Measurements from ENCODE around the gene AADACL4.

Gene AADACL4

DNA sequence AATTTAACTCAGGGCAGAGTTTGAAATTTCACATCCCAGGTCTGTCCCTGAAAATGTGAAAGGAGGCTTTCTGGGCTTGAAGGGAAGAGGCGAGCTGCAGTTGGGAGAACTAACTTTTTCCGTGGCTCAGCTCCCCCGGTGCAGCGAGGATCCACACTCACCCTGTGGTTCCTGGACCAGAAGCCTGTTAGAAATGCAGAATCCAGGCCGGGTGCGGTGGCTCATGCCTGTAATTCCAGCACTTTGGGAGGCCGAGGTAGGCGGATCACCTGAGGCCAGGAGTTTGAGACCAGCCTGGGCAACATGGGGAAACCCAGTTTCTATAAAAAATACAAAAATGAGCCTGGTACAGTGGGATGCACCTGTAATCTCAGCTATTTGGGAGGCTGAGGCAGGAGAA lies 23.0 kb upstream of the AADACL4 start:
- H3K4me3 ChIP-seq (ENCODE audit: low read depth, low read length): no peak overlapping the region
- ChIA-PET POLR2A (no interaction called here), CTCF (interaction anchor here (0.6 to 5.0 kb wide), 13 partner anchors 19 to 496 kb away, joined by 3 to 45 read pairs (median 4); no protein-coding TSS in a partner anchor)
- H3K9me3 ChIP-seq (ENCODE audit: control insufficient read depth, insufficient read depth, low read depth, low read length): no peaks in the 10 kb centered on the region
- no peak overlapping the region for H3K27ac ChIP-seq (ENCODE audit: extremely low read depth, low read depth, low read length)
- TF ChIP-seq GLIS1 (tag by site-specific recombination; IDR thresholded peaks at IDR 0.05): no peak
- TF ChIP-seq ZNF19 (tag by site-specific recombination; IDR thresholded peaks at IDR 0.05; ENCODE audit: low read depth): no peak
- no peak for TF ChIP-seq ZNF366 (tag by site-specific recombination; conservative IDR thresholded peaks at IDR 0.05)
- TF ChIP-seq ZNF585B (tag by site-specific recombination; IDR thresholded peaks at IDR 0.05): no peak
- TF ChIP-seq ZIC2 (tag by site-specific recombination; IDR thresholded peaks at IDR 0.05): no peak
- no peak for TF ChIP-seq ZBTB10 (tag by site-specific recombination; IDR thresholded peaks at IDR 0.05)
- TF ChIP-seq ZNF174 (tag by site-specific recombination; IDR thresholded peaks at IDR 0.05): no peak
- TF ChIP-seq KLF16 (tag by site-specific recombination; IDR thresholded peaks at IDR 0.05): no peak
- TF ChIP-seq ZNF266 (tag by site-specific recombination; IDR thresholded peaks at IDR 0.05; ENCODE audit: low read depth): no peak
- no peak for TF ChIP-seq ZNF48 (tag by site-specific recombination; IDR thresholded peaks at IDR 0.05)
- TF ChIP-seq, protein P1, sequence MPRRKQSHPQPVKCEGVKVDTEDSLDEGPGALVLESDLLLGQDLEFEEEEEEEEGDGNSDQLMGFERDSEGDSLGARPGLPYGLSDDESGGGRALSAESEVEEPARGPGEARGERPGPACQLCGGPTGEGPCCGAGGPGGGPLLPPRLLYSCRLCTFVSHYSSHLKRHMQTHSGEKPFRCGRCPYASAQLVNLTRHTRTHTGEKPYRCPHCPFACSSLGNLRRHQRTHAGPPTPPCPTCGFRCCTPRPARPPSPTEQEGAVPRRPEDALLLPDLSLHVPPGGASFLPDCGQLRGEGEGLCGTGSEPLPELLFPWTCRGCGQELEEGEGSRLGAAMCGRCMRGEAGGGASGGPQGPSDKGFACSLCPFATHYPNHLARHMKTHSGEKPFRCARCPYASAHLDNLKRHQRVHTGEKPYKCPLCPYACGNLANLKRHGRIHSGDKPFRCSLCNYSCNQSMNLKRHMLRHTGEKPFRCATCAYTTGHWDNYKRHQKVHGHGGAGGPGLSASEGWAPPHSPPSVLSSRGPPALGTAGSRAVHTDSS (tag by site-specific recombination; IDR thresholded peaks at IDR 0.05): no peak
- TF ChIP-seq ZNF510 (tag by site-specific recombination; IDR thresholded peaks at IDR 0.05; ENCODE audit: insufficient replicate concordance): no peak
- H3K36me3 ChIP-seq (ENCODE audit: control insufficient read depth in 2 of 2, insufficient read depth in 1 of 2, low read length in 2 of 2): no peaks in the 10 kb centered on the region
- H3K4me1 ChIP-seq (ENCODE audit: control insufficient read depth, insufficient read depth, low read length): peaks cover 5% of the 10 kb centered on the region

- H3K9me3 ChIP-seq (ENCODE audit: control insufficient read depth, insufficient read depth, low read depth, low read length): no peaks in the 10 kb centered on the region
- ChIA-PET POLR2A (no interaction called here), CTCF (interaction anchor here (0.6 to 4.6 kb wide), 11 partner anchors 19 to 497 kb away, joined by 3 to 45 read pairs (median 4); no protein-coding TSS in a partner anchor)
- no peaks in the 10 kb centered on the region for H3K36me3 ChIP-seq (ENCODE audit: control insufficient read depth in 2 of 2, insufficient read depth in 1 of 2, low read length in 2 of 2)
- H3K27ac ChIP-seq (ENCODE audit: extremely low read depth, low read depth, low read length): no peak overlapping the region
- no peak overlapping the region for H3K4me3 ChIP-seq (ENCODE audit: low read depth, low read length)
- peaks cover 5% of the 10 kb centered on the region for H3K4me1 ChIP-seq (ENCODE audit: control insufficient read depth, insufficient read depth, low read length)
- no peak for TF ChIP-seq ZNF555 (tag by site-specific recombination; conservative IDR thresholded peaks at IDR 0.05)
- TF ChIP-seq ZNF184 (tag by site-specific recombination; IDR thresholded peaks at IDR 0.05): no peak
- TF ChIP-seq ZNF214 (tag by site-specific recombination; IDR thresholded peaks at IDR 0.05; ENCODE audit: borderline replicate concordance): no peak
- no peak for TF ChIP-seq SCRT2 (tag by site-specific recombination; IDR thresholded peaks at IDR 0.05)
- TF ChIP-seq CTCF (tag by site-specific recombination; IDR thresholded peaks at IDR 0.05): no peak
- no peak for TF ChIP-seq ZNF292 (tag by site-specific recombination; IDR thresholded peaks at IDR 0.05; ENCODE audit: borderline replicate concordance, low read depth)
- TF ChIP-seq ZNF121 (tag by site-specific recombination; IDR thresholded peaks at IDR 0.05): no peak
- TF ChIP-seq ZNF571 (tag by site-specific recombination; IDR thresholded peaks at IDR 0.05): no peak
- TF ChIP-seq, protein P1 (tag by site-specific recombination; IDR thresholded peaks at IDR 0.05): no peak
- TF ChIP-seq ZNF132 (tag by site-specific recombination; IDR thresholded peaks at IDR 0.05; ENCODE audit: borderline replicate concordance): no peak
- TF ChIP-seq ZNF280D (tag by site-specific recombination; IDR thresholded peaks at IDR 0.05): no peak
Observed at GRCh38 chr1:12621346-12622335, 22.2 kb upstream of the AADACL4 start.
